HK-2 (cell line): ENCODE results near the gene KLF11.

Source experiments
- DNase-seq: peaks from one replicate; pipeline ENCODE4 v3.0.0-alpha.2; 2018; ENCODE audit not compliant: unreplicated experiment

KLF11 gene

DNA sequence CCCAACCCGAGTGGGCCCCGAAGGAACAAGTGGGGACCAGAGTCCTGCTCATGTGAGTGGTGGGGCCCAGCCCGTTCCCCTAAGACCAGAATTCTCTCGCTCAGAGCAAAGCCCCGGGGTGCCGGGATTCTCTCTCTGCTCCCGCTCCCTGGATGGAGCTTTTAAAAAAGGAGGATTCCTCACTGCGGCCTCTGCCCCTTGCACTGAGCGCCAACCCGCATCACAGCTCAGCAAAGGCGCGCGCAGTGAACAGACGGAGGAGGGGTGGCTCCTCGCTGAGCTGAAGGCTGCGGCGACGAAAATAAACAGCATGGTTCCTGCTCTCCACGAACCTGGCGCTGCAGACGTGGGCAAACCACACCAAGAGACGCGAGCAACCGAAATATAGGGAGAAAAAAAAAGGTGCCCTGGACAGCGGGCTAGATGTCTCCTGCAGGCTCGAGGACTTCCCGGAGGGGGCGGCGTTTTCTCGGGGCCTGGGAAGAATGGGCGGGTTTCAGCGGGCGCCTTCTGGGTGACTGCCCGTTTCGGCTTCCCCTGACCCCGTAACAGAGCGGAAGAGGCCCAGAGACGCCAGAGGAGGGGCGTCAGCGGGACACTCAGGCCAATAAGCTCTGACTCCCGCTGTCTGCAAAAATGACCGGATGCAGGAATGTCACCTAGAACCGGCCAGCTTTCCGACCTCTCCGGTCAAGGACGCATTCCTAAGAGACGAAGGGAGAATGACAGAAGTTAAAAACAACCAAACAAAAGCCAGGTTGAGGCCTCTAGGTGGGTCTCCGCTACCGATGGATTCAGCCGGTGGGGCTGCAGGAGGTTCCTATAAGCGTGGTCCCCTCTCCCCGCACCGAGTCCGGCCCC, 819 bp upstream of the KLF11 start:
- DNase-seq: peak; percentile 82

DNA sequence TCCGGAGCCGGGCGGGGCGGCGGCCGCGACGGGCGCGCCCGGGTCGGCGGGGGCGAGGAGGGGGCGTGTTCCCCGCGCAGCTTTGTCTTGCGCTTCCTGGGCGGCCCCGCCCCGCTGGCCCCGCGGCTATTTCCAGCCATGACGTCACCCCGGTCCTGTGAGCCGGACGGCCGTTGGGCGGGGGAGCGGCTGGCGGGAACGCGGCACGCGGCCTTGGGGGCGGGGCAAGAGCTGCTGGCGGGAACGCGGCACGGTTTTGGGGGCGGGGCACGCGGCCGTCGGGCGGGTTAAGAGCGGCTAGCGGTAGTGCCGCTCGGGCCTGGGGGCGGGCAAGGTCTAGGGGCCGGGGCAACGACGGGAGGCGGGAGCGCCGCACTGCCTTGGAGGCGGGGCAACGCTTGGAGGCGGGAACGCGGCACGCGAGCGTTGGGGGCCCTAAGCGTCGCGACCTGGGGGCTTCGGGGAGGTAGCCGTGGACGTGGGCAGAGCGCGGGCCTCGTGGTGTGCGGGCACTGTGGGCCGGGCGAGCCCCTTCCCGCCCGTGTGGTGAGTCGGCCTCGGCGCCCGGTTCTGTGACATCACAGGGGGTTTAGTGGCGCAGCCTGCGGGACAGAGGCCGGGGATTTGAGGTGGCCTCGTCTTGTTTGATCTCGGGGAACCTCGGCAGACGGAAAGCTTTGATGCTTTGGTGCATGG, 704 bp downstream of the KLF11 start:
- peak; percentile 97 for DNase-seq

GRCh38 chr2:10045561-10046355, 2.4 kb downstream of the KLF11 start:
- no peak for DNase-seq

GRCh38 chr2:10046931-10047330, 3.6 kb downstream of the KLF11 start:
- DNase-seq: no peak

GRCh38 chr2:10047616-10048500, 4.5 kb downstream of the KLF11 start:
- no peak for DNase-seq

DNA sequence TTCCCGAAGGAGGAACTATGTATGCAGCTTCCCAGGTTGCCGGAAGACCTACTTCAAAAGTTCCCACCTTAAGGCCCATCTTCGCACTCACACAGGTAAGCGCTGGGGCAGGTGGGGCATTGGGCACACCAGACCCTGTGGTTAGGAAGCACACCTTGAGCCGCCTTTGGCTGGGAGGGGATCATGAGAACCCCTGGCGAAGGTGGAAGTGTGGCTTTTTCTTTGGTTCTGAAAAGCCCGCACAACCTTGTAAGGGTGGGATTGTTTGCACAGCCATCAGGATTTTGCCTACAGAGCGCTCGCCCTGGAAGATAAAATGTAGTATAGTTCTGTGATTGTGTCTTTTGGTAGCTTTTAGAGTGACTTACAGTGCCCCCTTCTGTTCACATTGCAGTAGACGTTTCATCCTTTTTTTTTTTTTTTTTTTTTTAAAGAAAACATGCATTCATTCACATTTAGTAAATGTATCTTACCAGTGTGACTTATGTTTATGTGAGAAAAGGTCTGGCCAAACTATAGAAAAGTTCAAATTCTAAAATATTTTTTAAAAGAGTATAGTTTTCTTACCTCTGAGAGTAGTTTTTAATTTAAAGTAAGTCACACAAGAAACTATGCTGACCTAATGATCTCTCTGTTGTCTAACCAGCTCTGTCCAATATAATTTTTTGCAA, 5.3 kb downstream of the KLF11 start:
- DNase-seq: no peak

DNA sequence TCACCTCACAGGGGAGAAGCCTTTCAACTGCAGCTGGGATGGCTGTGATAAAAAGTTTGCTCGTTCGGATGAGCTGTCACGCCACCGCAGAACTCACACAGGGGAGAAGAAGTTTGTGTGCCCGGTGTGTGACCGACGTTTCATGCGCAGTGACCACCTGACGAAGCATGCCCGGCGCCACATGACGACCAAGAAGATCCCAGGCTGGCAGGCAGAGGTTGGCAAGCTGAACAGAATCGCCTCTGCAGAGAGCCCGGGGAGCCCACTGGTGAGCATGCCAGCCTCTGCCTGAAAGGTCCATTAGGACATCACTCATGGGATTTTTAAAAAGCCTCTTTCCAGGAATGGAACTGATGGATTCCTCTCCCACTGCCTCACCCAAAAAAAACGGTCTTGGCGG, 8.9 kb downstream of the KLF11 start:
- no peak for DNase-seq

DNA sequence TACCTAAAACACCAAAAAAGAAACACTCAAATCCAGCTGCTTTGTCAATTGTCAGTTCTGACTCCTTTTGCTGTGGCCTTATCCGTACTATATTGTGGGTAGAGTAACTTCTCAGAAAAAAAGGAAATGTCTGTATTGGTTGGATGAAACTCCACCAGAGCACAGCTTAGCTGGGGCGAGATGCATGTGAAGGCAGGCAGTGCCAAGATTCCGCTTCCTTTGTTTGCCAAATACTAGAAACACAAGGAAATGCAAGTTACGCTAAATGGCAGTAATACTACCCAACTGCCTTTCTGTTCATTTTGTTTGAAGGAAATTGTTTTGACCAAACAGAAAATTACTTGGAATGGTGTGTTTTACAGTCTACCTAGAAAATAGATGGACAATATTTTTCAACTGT, 10.0 kb downstream of the KLF11 start:
- DNase-seq: no peak

DNA sequence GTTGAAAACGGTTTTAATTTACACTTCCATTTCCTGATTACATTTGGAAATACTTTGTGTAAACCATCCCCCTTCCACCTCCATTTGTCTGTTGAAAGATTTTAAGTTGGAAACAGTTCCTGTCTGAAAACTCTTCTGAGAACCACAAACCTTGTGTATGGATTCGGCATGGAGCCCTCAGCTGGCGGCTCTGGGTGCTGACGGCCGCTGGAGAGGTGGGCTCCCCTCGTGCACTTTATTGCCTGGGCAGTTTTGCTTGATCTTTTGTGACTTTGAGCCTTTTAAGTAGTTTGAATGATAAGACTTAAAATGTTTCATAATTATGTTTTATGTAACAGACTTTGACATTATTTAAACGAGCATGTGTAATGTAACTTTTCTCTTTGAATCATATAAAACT, 11.1 kb downstream of the KLF11 start:
- no peak for DNase-seq

- no peak for DNase-seq
Measured at GRCh38 chr2:10054976-10055375, 11.6 kb downstream of the KLF11 start.

- no peak for DNase-seq
Measured at GRCh38 chr2:10056439-10056838, 13.1 kb downstream of the KLF11 start.

- DNase-seq: peak; percentile 58
Measured at GRCh38 chr2:10057231-10058107, 14.1 kb downstream of the KLF11 start.

- DNase-seq: no peak
Measured at GRCh38 chr2:10058251-10059015, 15.1 kb downstream of the KLF11 start.

DNA sequence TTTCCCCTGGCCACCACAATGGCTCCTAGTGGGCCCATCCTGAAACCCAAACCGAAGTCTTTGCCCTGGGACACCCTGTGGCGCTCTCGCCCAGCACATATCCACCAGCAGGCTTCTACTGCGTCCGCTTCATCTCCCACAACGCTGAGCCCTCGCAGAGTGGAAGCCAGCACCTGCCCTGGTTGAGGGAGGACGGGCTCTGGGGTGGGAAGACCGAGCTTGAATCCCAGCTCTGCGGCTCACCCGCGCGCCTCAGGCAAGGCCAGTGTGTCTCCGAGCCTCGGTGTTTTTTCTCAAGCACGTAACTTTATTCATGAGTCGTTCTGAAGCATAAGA, 15.6 kb downstream of the KLF11 start:
- DNase-seq: no peak

DNA sequence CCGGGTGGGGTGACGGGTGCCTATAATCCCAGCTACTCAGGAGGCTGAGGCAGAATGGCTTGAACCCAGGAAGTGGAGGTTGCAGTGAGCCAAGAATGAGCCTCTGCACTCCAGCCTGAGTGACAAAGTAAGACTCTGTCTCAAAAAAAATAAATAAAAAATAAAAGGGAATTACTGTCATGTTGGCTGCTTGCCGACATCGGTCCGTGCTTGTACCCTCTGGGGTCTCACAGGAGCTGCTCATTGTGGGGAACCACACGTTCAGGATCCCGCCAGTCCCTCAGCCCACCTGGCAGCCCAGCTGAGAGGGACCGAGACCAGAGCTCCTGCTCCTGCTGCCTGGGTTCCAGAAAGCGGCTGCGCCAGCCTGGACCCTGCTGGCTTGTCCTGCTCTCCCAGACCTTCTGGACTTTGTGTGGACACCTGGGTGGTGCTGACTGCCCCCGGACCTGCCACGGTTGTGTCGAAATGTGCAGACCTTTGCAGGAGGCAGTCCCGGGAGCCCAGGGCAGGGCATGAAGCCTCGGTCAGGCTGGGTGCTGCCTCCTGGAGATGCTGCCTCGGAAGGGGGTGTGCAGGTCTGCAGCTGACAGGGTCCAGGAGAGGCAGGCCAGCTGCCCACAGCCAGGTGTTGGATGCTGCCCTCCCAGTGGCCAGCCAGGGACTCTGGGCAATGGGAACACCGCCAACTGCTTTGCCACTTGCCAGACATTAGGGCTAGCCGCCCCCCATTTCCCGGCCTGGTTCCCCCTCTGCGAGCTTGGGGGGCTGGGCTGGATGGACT, 16.4 kb downstream of the KLF11 start:
- DNase-seq: no peak

GRCh38 chr2:10061221-10061925, 18.0 kb downstream of the KLF11 start:
- DNase-seq: no peak

DNA sequence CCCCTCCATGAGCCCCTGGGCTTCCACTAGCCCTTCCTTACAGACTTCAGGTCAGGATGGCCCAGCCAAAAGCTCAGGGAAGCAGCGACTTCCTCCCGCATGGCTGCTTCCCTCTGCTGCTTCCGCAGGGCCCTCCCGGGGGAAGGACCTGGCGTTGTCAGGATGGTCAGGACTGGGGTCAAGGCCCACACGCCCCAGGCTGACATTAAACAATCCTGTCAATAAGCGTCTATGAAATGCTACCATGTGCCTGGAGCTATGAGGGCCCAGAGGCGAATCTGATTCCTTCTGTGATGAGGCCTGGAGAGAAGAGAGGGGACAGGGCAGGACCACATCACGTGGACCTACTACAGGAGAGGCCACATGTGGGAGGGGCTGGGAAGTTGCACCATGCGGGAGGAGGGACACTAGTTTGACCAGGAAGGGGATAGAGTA, 19.6 kb downstream of the KLF11 start:
- DNase-seq: no peak

DNA sequence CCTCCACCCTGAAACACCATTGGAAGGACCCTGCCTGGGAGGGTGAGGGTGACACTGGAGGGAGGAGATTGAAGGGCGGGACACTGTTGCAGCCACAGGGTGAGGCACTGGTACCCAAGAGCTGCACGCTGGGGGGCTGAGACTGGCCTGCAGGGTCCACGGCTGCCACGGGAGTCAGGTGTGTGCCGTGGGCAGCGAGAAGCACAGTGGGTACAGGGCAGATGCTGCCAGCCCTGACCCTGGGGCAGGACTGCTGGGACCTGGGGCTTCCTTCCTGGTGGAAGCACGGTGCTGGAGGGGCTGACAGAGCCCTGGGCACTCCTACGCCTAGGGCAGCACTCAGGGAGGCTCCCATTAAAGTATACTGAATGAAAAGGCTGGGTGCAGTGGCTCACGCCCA, 20.2 kb downstream of the KLF11 start:
- DNase-seq: no peak
